Astrocyte of the hippocampus (primary cell): ENCODE measurements around the gene TLCD4.
A peak's percentile ranks its signal among the peaks of the same experiment; 100 is the strongest.
"Not testable (repeated sequence)": the region's sequence is repeated elsewhere in the genome, so short reads cannot be mapped to it uniquely, and the experiment has no call there.

Experiments
- DNase-seq: peaks from one replicate; pipeline ENCODE4 v3.0.0; 2011; ENCODE audit warnings: low read depth, low spot score

Gene TLCD4, protein sequence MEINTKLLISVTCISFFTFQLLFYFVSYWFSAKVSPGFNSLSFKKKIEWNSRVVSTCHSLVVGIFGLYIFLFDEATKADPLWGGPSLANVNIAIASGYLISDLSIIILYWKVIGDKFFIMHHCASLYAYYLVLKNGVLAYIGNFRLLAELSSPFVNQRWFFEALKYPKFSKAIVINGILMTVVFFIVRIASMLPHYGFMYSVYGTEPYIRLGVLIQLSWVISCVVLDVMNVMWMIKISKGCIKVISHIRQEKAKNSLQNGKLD

GRCh38 chr1:95117207-95118066 is at the start of gene TLCD4:
Gene TLCD4 (plus strand): TSS chr1:95117355. CDS start chr1:95143902, 26,547 bp downstream.
- DNase-seq = peak; percentile 73

- no peak for DNase-seq
Observed at GRCh38 chr1:95067568-95067967, 49.6 kb upstream of the TLCD4 start.

- no peak for DNase-seq
Observed at GRCh38 chr1:95068956-95069709, 48.0 kb upstream of the TLCD4 start.

DNA sequence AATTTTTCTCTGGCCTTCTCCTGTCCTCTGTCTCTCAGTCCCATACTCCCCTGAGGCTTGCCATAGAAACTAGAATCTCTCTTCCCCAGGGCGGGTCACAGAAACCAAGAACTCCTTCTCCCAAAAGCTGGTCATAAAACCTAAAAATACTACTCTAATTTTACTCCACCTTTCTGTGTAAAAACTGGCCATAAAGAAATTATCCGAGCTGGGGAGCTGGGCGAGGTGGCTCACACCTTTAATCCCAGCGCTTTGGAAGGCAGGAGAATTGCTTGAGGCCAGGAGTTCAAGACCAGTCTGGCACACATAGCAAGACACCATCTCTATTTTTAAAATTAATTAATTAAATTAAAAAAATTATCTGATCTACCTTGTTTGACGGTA is 47.5 kb upstream of the TLCD4 start:
- no peak for DNase-seq

DNA sequence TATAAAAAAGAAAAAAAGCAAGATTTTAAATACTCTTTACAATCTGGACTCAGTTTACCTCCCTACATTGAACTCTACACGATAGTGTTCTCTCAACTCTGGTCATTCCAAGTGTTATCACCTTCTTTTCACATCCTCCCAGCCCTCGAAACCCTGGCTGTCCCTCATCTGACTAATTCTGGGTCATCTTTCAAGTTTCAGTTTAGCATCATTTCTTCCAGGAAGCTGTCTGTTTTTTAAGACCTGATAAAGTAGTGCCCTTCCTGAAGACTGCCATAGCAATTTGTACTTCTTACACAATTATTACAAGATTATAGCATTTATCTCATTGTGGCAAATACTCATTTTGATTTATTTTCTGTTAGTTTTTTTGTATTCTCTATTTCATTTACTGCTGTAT is 45.6 kb upstream of the TLCD4 start:
- no peak for DNase-seq

GRCh38 chr1:95072117-95072516 is 45.0 kb upstream of the TLCD4 start:
- DNase-seq = no peak

DNA sequence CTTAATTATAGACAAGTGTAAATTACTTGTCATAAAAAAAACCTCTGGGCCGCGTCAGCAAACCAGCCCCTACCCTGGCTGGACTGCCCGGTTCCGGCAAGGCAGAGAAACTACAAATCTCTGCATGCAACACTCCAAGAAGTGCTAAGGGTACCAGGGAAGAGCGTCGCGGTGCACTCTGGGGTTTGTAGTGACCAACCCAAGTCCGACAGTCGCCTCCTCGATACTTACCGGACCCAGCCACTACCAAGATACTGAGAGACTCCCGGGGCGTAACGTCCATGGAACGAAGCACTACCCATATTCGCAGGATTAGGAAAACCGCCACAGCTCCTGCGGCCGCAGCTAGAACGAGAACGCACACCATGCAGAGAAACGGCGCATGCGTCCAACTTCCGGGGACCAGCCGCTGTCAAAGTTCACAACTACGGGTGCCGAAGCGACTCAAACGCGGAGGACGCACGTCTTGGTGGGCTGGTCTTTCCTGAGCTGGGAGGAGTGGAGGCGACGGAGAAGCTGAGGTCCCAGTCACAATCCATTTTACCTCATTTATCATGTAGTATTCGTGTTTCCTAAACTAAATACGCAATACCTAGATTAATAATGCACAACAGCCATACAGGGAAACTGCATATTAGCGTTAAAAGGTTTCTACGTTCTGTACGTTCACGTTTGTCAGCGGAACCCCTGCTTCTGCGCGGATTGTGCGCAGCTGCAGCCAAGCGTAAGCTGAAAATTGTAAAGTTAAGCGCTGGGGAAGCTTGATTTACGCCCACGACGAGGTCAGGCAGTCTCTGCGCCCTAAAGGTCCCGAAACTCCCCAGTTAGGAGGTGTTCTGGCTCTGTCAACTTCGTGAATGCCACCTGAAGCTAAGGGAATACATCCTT is 44.4 kb upstream of the TLCD4 start, which contains the start of gene ALG14:
TSS of gene ALG14 (minus strand) at position 420 of the 888 bp plus-strand sequence. CDS start at position 367, 53 bp downstream.
- peak; percentile 98 for DNase-seq

DNA sequence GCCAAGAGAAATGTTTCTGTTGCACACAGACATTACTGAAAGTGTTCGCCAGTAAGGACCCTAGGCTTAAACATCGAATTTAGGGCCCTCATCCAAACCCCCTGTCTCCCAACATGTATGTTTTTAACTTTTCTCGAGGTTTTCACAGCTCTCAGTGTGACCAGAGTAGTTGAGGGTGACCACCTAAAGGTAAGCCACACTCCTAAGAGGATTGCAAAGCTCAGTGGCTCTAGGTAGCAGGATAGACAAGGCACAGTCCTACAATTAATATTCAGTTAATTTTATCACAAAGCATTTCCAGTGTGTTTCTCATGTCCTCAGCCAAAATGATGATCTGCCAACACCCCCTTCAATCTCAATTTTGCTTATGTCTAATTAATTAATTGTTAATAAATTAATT is 43.7 kb upstream of the TLCD4 start:
- DNase-seq = no peak

GRCh38 chr1:95076034-95076433 is 41.1 kb upstream of the TLCD4 start:
- DNase-seq = no peak

- no peak for DNase-seq
Observed at GRCh38 chr1:95080446-95080845, 36.7 kb upstream of the TLCD4 start.

DNA sequence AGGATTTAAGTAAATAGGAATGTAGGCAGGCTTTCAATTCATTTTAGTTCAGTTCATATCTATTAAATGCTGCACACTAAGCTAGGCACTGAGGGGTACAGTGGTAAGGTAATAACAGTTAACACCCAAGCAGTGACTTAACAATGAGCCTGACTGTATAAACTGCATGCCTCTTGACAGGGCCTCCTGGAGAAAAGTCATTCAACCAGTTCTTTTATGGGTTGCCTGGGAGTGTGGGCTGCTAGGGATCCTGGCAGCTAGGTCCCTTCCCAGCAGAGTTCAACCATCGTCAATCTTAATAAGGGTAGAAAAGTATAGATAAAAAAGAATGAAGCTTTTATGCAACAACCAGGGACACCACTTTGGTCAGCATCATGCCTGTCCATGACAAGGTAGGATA is 36.3 kb upstream of the TLCD4 start:
- DNase-seq = no peak

- DNase-seq = peak; percentile 24
Observed at GRCh38 chr1:95084317-95085176, 32.6 kb upstream of the TLCD4 start.

DNA sequence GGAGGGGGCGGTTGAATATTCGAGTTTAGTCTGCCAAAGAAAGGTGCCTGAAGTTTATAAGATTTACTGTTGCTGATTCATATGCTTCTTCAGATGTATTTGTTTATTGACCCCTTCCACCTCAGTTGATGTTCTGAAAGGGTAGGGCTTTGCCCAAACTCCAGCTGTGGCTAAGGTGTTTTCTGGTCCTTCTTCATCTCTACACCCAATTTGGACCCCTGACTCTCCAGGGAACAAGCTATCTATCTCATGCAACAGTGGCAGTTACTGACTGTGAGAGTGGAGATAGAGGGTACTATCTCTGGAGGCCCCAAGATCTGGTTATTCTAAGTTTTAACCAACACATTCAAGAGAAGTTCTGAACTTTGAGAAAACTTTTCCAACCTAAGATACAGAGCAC is 31.8 kb upstream of the TLCD4 start:
- no peak for DNase-seq

- DNase-seq = peak; percentile 89
Observed at GRCh38 chr1:95086949-95087533, 30.1 kb upstream of the TLCD4 start.

DNA sequence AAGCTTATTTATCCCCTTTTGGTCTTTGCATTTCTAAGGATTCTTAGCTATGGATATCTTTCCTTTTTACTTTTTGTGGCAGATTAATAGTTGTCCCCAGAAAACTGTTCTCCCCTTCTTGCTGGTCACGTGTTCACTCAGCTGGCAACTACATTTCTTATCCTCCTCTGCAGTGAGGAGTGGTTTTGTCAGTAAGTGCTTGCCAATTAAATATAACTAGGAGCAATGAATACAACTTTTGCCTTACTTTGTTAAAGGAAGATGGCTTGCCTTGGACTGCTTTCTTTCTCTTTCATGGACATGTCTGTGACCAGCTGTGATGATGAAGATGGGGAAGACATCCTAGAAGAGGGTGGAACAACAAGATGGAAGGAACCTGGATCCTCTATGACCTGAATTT is 28.9 kb upstream of the TLCD4 start:
- DNase-seq = no peak

DNA sequence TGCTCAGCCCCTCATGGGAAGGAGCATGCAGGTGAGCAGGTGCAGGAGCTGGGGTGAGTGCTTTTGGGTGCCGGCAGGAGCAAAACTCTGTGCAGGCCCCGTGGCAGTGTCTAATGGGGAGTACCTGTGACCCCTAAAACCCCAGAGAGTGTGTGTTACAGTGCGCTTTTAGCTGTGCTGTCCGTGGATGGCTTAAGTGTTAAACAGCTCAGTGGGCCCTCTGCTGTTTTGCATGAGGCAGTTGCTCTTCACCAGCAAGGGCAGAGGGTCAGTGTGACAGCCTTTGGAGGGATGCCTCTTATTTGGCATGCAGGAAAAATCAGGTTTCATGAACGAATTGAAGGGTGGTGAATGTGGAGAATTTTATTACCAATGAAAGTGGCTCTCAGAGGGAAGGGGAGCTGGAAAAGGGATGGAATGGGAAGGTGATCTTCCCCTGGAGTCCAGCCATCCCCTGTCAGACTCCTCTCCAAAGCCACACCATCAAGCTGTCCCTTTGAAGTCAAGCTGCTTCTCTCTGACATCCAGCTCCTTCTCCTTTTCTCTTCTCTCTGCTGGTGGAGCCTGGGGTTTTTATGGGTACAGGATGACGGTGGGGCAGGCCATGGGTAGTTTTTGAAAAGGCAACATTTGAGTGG is 27.4 kb upstream of the TLCD4 start:
- DNase-seq = no peak

- DNase-seq = not testable (repeated sequence)
Observed at GRCh38 chr1:95091290-95091689, 25.9 kb upstream of the TLCD4 start.

GRCh38 chr1:95092891-95093290 is 24.3 kb upstream of the TLCD4 start:
- DNase-seq = peak; percentile 59

DNA sequence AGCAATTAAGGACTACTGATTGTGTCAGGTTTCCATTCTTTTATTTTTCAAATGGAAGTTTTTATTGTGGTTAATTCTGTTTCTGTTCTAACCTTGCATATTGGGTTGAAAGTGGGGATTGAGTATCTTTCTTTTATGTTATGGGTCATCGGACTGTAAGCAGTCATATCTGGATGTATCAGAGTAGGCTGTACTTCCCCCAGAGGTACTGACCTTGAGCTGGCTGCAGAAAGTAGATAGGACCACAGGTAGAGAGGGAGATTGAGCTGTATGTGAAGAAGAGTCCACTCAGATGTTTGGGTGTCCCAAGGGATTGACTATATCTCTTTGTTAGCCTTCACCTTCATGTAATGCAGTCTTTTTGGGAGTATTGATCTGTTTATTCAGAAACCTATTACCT is 23.9 kb upstream of the TLCD4 start:
- DNase-seq = no peak
